ENCODE data around the gene NEU2.
A peak's percentile ranks its signal among the peaks of the same experiment; 100 is the strongest.
"Not testable (repeated sequence)": the region's sequence is repeated elsewhere in the genome, so short reads cannot be mapped to it uniquely, and the experiment has no call there.

The NEU2 gene

GRCh38 chr2:233056961-233057605 lies 24.6 kb downstream of the NEU2 start:
- H3K4me3 Mint-ChIP-seq: no peak overlapping the region
- ATAC-seq (no peak), DNase-seq (peak in 1 of 2 donors; percentile 8)
- no peak overlapping the region for H3K27ac Mint-ChIP-seq
- H3K27me3 Mint-ChIP-seq: peaks cover 6% of the 10 kb centered on the region
- no peaks in the 10 kb centered on the region for H3K9me3 Mint-ChIP-seq
- H3K4me1 Mint-ChIP-seq: peaks cover 31% of the 10 kb centered on the region

- Mint-ChIP-seq H3K4me1 (peaks cover 45% of the 10 kb centered on the region), H3K9me3 (no peaks in the 10 kb centered on the region), H3K4me3 (peak overlapping the region; percentile 54 to 68), H3K27ac (peak overlapping the region; percentile 85 to 86), H3K27me3 (peaks cover 6% of the 10 kb centered on the region)
- DNase-seq (peak in 1 of 2 donors; percentile 10), ATAC-seq (no peak)
Measured at GRCh38 chr2:233058717-233059546, 26.5 kb downstream of the NEU2 start.

- Mint-ChIP-seq H3K27ac (peak overlapping the region; percentile 97 to 99), H3K9me3 (no peaks in the 10 kb centered on the region), H3K4me1 (peaks cover 44% of the 10 kb centered on the region), H3K4me3 (peak overlapping the region; percentile 96), H3K27me3 (peaks cover 3% of the 10 kb centered on the region)
- DNase-seq (no peak), ATAC-seq (no peak)
Measured at GRCh38 chr2:233059547-233059796, 27.0 kb downstream of the NEU2 start.

GRCh38 chr2:233059797-233060500 lies 27.5 kb downstream of the NEU2 start, which contains the start of gene INPP5D:
Gene INPP5D, plus strand, starts transcription at chr2:233060342. Its CDS starts 137 bp downstream, at chr2:233060479.
- Mint-ChIP-seq H3K27me3 (no peaks in the 10 kb centered on the region), H3K9me3 (no peaks in the 10 kb centered on the region), H3K4me1 (peaks cover 48% of the 10 kb centered on the region), H3K4me3 (peak within 1 kb of the TSS; percentile 96), H3K27ac (peak within 1 kb of the TSS; percentile 97 to 99)
- ATAC-seq: peak; percentile 68
- peak; percentile 76 to 84 for DNase-seq

- Mint-ChIP-seq H3K27ac (peak overlapping the region; percentile 97 to 99), H3K9me3 (no peaks in the 10 kb centered on the region), H3K4me1 (peaks cover 49% of the 10 kb centered on the region), H3K27me3 (no peaks in the 10 kb centered on the region), H3K4me3 (peak overlapping the region; percentile 96)
- DNase-seq (no peak), ATAC-seq (peak; percentile 29)
Measured at GRCh38 chr2:233060501-233060979, 28.1 kb downstream of the NEU2 start.

GRCh38 chr2:233060980-233061590 lies 28.6 kb downstream of the NEU2 start:
- peak overlapping the region; percentile 97 to 99 for H3K27ac Mint-ChIP-seq
- no peaks in the 10 kb centered on the region for H3K27me3 Mint-ChIP-seq
- H3K4me1 Mint-ChIP-seq: peaks cover 53% of the 10 kb centered on the region
- DNase-seq (peak; percentile 69 to 74), ATAC-seq (peak; percentile 60)
- H3K4me3 Mint-ChIP-seq: peak overlapping the region; percentile 96
- no peaks in the 10 kb centered on the region for H3K9me3 Mint-ChIP-seq

- no peaks in the 10 kb centered on the region for H3K27me3 Mint-ChIP-seq
- peak in 1 of 2 donors; percentile 80 for DNase-seq
- no peaks in the 10 kb centered on the region for H3K9me3 Mint-ChIP-seq
- peak overlapping the region; percentile 97 to 99 for H3K27ac Mint-ChIP-seq
- H3K4me1 Mint-ChIP-seq: peaks cover 60% of the 10 kb centered on the region
- H3K4me3 Mint-ChIP-seq: peak overlapping the region; percentile 96
- ATAC-seq: peak; percentile 75
Measured at GRCh38 chr2:233061591-233062450, 29.3 kb downstream of the NEU2 start.

- Mint-ChIP-seq H3K27ac (peak overlapping the region in 1 of 2 donors; percentile 97), H3K9me3 (no peaks in the 10 kb centered on the region), H3K27me3 (no peaks in the 10 kb centered on the region), H3K4me3 (peak overlapping the region; percentile 96), H3K4me1 (peaks cover 66% of the 10 kb centered on the region)
- ATAC-seq (no peak), DNase-seq (peak in 1 of 2 donors; percentile 12)
Measured at GRCh38 chr2:233062451-233062850, 30.0 kb downstream of the NEU2 start.

GRCh38 chr2:233062946-233063268 lies 30.4 kb downstream of the NEU2 start:
- Mint-ChIP-seq H3K4me3 (peak overlapping the region; percentile 96), H3K4me1 (peaks cover 68% of the 10 kb centered on the region), H3K27me3 (no peaks in the 10 kb centered on the region), H3K27ac (peak overlapping the region in 1 of 2 donors; percentile 65), H3K9me3 (no peaks in the 10 kb centered on the region)
- no peak for DNase-seq
- ATAC-seq: no peak

GRCh38 chr2:233063269-233063975 lies 30.9 kb downstream of the NEU2 start:
- DNase-seq: peak in 1 of 2 donors; percentile 38
- Mint-ChIP-seq H3K4me3 (peak overlapping the region; percentile 96), H3K4me1 (peaks cover 70% of the 10 kb centered on the region), H3K27ac (peak overlapping the region in 1 of 2 donors; percentile 15), H3K9me3 (no peaks in the 10 kb centered on the region), H3K27me3 (no peaks in the 10 kb centered on the region)
- ATAC-seq: no peak

GRCh38 chr2:233063976-233064411 lies 31.5 kb downstream of the NEU2 start:
- DNase-seq: no peak

GRCh38 chr2:233064530-233065199 lies 32.2 kb downstream of the NEU2 start:
- ATAC-seq (no peak), DNase-seq (no peak)
- H3K4me1 Mint-ChIP-seq: peaks cover 68% of the 10 kb centered on the region
- no peak overlapping the region for H3K27ac Mint-ChIP-seq
- no peaks in the 10 kb centered on the region for H3K27me3 Mint-ChIP-seq
- H3K4me3 Mint-ChIP-seq: peak overlapping the region in 1 of 2 donors; percentile 8
- H3K9me3 Mint-ChIP-seq: no peaks in the 10 kb centered on the region

More at GRCh38 chr2:233063976-233064411, 31.5 kb downstream of the NEU2 start:
- Mint-ChIP-seq H3K4me1 (peaks cover 70% of the 10 kb centered on the region), H3K9me3 (no peaks in the 10 kb centered on the region), H3K27ac (no peak overlapping the region), H3K4me3 (peak overlapping the region; percentile 96), H3K27me3 (no peaks in the 10 kb centered on the region)
- no peak for ATAC-seq

- not testable (repeated sequence) for H3K4me3 Mint-ChIP-seq, H3K9me3 Mint-ChIP-seq, H3K27ac Mint-ChIP-seq, ATAC-seq, DNase-seq, H3K27me3 Mint-ChIP-seq
- H3K4me1 Mint-ChIP-seq: peaks cover 68% of the 10 kb centered on the region
Measured at GRCh38 chr2:233065200-233065589, 32.7 kb downstream of the NEU2 start.

Measured in stimulated activated naive CD8-positive, alpha-beta T cell treated with anti-CD3 and anti-CD28 coated beads, Interleukin-15, amount 100 ng/mL, for 72 hours (primary cell).